Activated T-helper 1 cell treated with Interleukin-2 at 50 U/mL for 16 hours (primary cell): ENCODE results near the gene CEACAM18.

Experiments used
- DNase-seq: peaks from one replicate; pipeline ENCODE4 v3.0.0-alpha.2; 2020; ENCODE audit warnings: low read depth

CEACAM18 gene

GRCh38 chr19:51531349-51532315 is 53.3 kb downstream of the CEACAM18 start, which contains the start of gene SIGLEC6:
TSS of gene SIGLEC6 (minus strand) at chr19:51531670. CDS start at chr19:51531648, 22 bp downstream.
- DNase-seq = no peak

DNA sequence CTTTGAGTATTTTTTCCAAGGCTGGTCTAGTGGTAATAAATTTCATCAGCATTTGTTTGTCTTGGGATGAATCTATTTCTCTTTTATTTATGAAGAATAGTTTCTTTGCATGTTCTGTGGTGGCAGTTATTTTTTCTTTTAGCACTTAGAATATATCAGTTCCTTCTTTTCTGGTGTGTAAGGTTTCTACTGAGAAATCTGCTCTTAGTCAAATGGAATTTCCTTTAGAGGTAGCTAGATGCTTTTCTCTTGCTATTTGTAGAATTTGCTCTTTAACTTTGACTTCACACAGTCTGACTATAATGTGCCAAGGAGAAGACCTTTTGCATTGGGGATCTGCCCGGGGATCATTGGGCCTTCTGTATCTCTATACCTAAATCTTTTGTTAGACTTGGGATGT is 57.2 kb downstream of the CEACAM18 start:
- no peak for DNase-seq

DNA sequence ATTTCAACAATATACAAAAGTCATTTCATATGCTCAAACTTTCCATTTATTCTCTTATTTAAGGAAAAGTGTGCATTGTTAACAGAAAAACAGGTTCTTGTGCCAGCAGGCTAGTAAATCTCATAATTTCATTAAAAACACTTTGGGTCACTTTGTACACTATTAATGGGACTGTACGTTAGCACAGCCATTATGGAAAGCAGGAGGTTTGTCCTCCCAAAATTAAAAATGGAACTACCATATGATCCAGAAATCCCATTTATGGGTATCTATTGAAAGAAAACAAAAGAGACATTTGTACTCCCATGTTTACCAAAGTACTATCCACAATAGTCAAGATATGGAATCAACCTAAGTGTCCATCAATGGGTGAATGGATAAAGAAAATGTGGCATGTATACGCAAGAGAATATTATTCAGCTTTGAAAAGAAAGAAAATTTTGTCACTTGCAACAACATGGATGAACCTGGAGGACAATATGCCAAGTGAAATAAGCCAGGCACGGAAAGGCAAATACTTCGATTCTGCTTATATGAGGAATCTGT is 61.6 kb downstream of the CEACAM18 start:
- no peak for DNase-seq
